G401.6 (cell line): ENCODE measurements around the gene PAPLN.

ENCODE experiments used
- FAIRE-seq: peaks from 2 replicates; lab custom pipeline; 2012; peaks lifted over from hg19 to GRCh38; lab: Jason Lieb, UNC

Gene PAPLN

GRCh38 chr14:73246387-73247150, 9.3 kb downstream of the PAPLN start:
- FAIRE-seq = no peak

- no peak for FAIRE-seq
These were observed 11.0 kb downstream of the PAPLN start for GRCh38 chr14:73248108-73248868.

GRCh38 chr14:73249108-73249507, 11.8 kb downstream of the PAPLN start:
- no peak for FAIRE-seq

GRCh38 chr14:73249564-73250316, 12.4 kb downstream of the PAPLN start:
- FAIRE-seq = no peak

- FAIRE-seq = no peak
These were observed 13.0 kb downstream of the PAPLN start for GRCh38 chr14:73250317-73250713.

GRCh38 chr14:73250781-73251500, 13.6 kb downstream of the PAPLN start:
- no peak for FAIRE-seq

GRCh38 chr14:73251516-73252215, 14.4 kb downstream of the PAPLN start:
- no peak for FAIRE-seq

GRCh38 chr14:73252491-73253322, 15.4 kb downstream of the PAPLN start:
- FAIRE-seq = no peak

- FAIRE-seq = no peak
These were observed 16.0 kb downstream of the PAPLN start for GRCh38 chr14:73253323-73253610.

GRCh38 chr14:73253721-73254120, 16.4 kb downstream of the PAPLN start:
- no peak for FAIRE-seq

GRCh38 chr14:73254247-73255004, 17.1 kb downstream of the PAPLN start:
- FAIRE-seq = no peak

- FAIRE-seq = no peak
These were observed 17.7 kb downstream of the PAPLN start for GRCh38 chr14:73255005-73255400.

- FAIRE-seq = no peak
These were observed 18.5 kb downstream of the PAPLN start for GRCh38 chr14:73255693-73256225.

GRCh38 chr14:73258076-73258475, 20.8 kb downstream of the PAPLN start:
- no peak for FAIRE-seq

- FAIRE-seq = no peak
These were observed 21.7 kb downstream of the PAPLN start for GRCh38 chr14:73258845-73259611.

GRCh38 chr14:73259837-73260236, 22.5 kb downstream of the PAPLN start:
- no peak for FAIRE-seq

- no peak for FAIRE-seq
These were observed 23.3 kb downstream of the PAPLN start for GRCh38 chr14:73260574-73260973.

GRCh38 chr14:73261075-73261474, 23.8 kb downstream of the PAPLN start:
- FAIRE-seq = no peak
